Common myeloid progenitor, CD34-positive (primary cell): Measurements from ENCODE around the gene PTPRN2.

Source experiments
- CTCF ChIA-PET: fragments of 350-600 bp; sonication (Branson Sonifier 250); formaldehyde crosslinking; loops from one replicate; lab custom pipeline; 2021; ENCODE audit warnings: antibody characterized with exemption; lab: Charles Lee
- POLR2A ChIA-PET: fragments of 350-600 bp; sonication (Branson Sonifier 250); formaldehyde crosslinking; loops from one replicate; lab custom pipeline; 2021; ENCODE audit warnings: antibody characterized with exemption; lab: Charles Lee
- DNase-seq, 3 donors: peaks; one replicate each; pipeline versions ENCODE4 v3.0.0 to v3.0.0-alpha.2; 2013
- H3K27ac ChIP-seq, 2 experiments: 1 replicate in 1 of 2; 2 replicates in 1 of 2; pipeline ENCODE4 v1.7.0; 2013; ENCODE audit warnings: inconsistent platforms in 2 of 2, low read length in 2 of 2, mild to moderate bottlenecking in 2 of 2, low read depth in 1 of 2, moderate library complexity in 1 of 2; ENCODE audit not compliant: severe bottlenecking in 2 of 2, insufficient read depth in 1 of 2, poor library complexity in 1 of 2
- H3K27me3 ChIP-seq, 5 experiments: replicated peaks in 2 of 5; 1 replicate in 3 of 5; 2 replicates in 2 of 5; pipeline versions ENCODE4 v1.6.1 to v1.7.0; 2013; ENCODE audit warnings: low read length in 4 of 5, mild to moderate bottlenecking in 2 of 5, moderate library complexity in 2 of 5, inconsistent platforms in 1 of 5; ENCODE audit not compliant: insufficient read depth in 5 of 5, control insufficient read depth in 4 of 5
- H3K36me3 ChIP-seq, 4 experiments: 1 replicate in 2 of 4; 2 replicates in 2 of 4; pipeline versions ENCODE4 v1.6.1 to v1.7.0; 2013; ENCODE audit warnings: low read length in 3 of 4, control low read depth in 1 of 4, mild to moderate bottlenecking in 1 of 4; ENCODE audit not compliant: control insufficient read depth in 4 of 4, insufficient read depth in 4 of 4
- H3K4me1 ChIP-seq, 4 experiments: 1 replicate in 3 of 4; 2 replicates in 1 of 4; pipeline versions ENCODE4 v1.6.1 to v1.7.1; 2013; ENCODE audit warnings: low read length in 3 of 4, mild to moderate bottlenecking in 3 of 4, control low read depth in 1 of 4, inconsistent platforms in 1 of 4, moderate library complexity in 1 of 4; ENCODE audit not compliant: control insufficient read depth in 4 of 4, insufficient read depth in 4 of 4; ENCODE audit errors: control extremely low read depth in 1 of 4
- H3K4me3 ChIP-seq, 7 experiments: 1 replicate in 4 of 7; 2 replicates in 3 of 7; pipeline versions ENCODE4 v1.5.1 to v1.7.0; 2013; ENCODE audit warnings: mild to moderate bottlenecking in 7 of 7, low read length in 6 of 7, moderate library complexity in 6 of 7, inconsistent platforms in 2 of 7, low read depth in 2 of 7, control low read depth in 1 of 7; ENCODE audit not compliant: insufficient read depth in 4 of 7, control insufficient read depth in 1 of 7; ENCODE audit errors: extremely low read depth in 1 of 7
- H3K9me3 ChIP-seq, 5 experiments: 1 replicate in 4 of 5; 2 replicates in 1 of 5; pipeline versions ENCODE4 v1.6.1 to v1.7.1; 2013; ENCODE audit warnings: low read length in 4 of 5, mild to moderate bottlenecking in 2 of 5, inconsistent platforms in 1 of 5, low read depth in 1 of 5, moderate library complexity in 1 of 5; ENCODE audit not compliant: control insufficient read depth in 4 of 5, insufficient read depth in 2 of 5; ENCODE audit errors: control extremely low read depth in 1 of 5
- WGBS: methylation state at CpG from one replicate; pipeline ENCODE4 v1.1.5; 2013; ENCODE audit not compliant: insufficient coverage; 5-methylcytosine and 5-hydroxymethylcytosine counted together

Gene PTPRN2

DNA sequence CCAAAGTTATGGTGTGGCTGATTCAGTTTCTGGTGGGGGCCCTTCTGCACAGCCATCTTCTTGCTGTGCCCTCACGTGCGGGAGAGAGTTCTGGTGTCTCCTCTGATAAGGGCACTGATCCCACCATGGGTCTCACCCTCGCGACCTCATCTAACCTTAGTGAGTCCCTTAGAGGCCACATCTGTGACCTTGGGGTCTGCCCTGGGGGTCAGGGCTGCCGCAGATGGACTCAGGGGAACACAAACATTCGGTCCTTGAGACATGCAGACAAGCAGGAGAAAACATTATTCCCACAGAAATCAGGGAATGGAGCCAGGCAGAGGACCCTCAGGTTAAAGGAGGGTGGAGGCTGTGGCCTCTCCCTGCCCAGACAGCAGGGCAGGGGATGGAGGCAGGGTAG, 1072.9 kb downstream of the PTPRN2 start:
- POLR2A ChIA-PET: no interaction called here
- no peak for DNase-seq
- H3K4me3 ChIP-seq: no peak overlapping the region
- H3K9me3 ChIP-seq: no peaks in the 10 kb centered on the region
- CTCF ChIA-PET: interaction anchor here (0.8 kb wide), 1 partner anchor 8 kb away, joined by 4 read pairs; no protein-coding TSS in a partner anchor
- H3K36me3 ChIP-seq: no peaks in the 10 kb centered on the region
- peaks cover 0 to 10% (median 0%) of the 10 kb centered on the region in 5 experiments for H3K27me3 ChIP-seq
- WGBS: 90% methylated on average over 6 of the region's 6 CpGs
- no peaks in the 10 kb centered on the region for H3K4me1 ChIP-seq
- no peak overlapping the region for H3K27ac ChIP-seq

DNA sequence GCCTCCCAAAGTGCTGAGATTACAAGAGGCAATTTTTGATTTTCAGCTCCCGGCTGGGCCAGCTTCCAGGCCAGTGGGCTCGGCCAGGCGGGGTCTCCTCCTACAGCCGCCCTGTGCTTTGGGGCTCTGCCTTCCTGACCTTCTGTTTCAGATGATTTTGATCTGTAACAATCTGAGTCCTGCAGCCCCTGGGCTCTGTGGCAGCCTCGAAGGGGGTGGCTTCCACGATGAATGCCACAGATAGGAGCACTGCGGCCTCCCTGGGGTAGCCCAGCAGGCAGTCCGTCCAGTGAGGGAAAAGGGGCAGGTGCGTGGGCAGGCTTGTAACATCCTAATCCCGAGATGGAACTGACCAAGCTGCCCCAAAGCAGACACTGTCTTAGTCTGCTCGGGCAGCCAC, 1073.3 kb downstream of the PTPRN2 start:
- WGBS: 90% methylated on average over 10 of the region's 11 CpGs
- CTCF ChIA-PET: no interaction called here
- POLR2A ChIA-PET: no interaction called here

DNA sequence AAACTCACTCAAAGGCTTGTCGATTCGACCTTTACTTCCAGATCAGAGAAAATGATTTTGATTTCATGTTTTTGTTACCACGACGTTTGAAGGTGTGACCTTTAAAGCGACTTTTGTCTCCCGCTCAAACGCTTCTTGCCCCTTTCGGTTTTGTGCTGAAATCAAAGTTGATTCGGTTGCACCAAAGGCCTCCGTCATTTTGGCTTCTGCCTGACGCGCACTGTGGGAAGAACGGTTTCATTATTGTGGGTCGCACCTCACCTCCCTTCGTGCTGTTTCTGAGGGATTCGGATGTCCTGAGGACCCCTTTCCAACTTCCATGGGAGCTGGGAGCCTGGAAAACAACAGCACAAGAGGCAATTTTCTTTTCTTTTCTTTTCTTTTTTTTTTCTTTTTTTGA, 1073.9 kb downstream of the PTPRN2 start:
- Histone ChIP-seq H3K4me3 (no peak overlapping the region), H3K27ac (no peak overlapping the region), H3K4me1 (no peaks in the 10 kb centered on the region), H3K36me3 (no peaks in the 10 kb centered on the region), H3K9me3 (no peaks in the 10 kb centered on the region), H3K27me3 (peaks cover 0 to 11% (median 2%) of the 10 kb centered on the region in 5 experiments)
- CTCF ChIA-PET: no interaction called here
- DNase-seq: no peak
- 93% methylated on average over 16 of the region's 16 CpGs for WGBS
- POLR2A ChIA-PET: no interaction called here

More for the DNA sequence above, 1073.3 kb downstream of the PTPRN2 start:
- H3K4me3 ChIP-seq: no peak overlapping the region
- H3K4me1 ChIP-seq: no peaks in the 10 kb centered on the region
- no peak overlapping the region for H3K27ac ChIP-seq
- no peaks in the 10 kb centered on the region for H3K36me3 ChIP-seq
- DNase-seq: no peak
- no peaks in the 10 kb centered on the region for H3K9me3 ChIP-seq
- peaks cover 0 to 10% (median 2%) of the 10 kb centered on the region in 5 experiments for H3K27me3 ChIP-seq

DNA sequence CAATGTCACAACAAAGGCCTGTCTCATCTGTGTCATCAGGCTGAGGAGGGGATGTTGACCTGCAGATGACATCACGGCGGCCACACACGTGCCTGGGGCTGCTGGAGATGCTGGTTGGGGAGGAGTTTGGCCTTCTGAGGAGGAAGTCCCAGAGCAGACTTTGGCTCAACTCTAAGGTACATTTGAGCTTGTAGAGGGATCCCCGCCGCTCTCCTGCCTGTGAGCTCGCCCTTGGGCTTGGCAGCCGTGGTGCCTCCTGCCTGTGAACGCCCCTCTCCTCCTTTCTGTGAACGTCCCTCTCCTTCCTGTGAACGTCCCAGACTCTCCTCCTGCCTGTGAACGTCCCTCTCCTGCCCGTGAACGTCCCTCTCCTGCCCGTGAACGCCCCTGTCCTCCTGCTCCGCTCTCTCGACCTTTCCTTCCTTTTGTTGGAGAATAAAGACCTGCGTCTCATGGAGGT, 1074.4 kb downstream of the PTPRN2 start:
- peaks cover 0 to 16% (median 2%) of the 10 kb centered on the region in 5 experiments for H3K27me3 ChIP-seq
- 72% methylated on average over 16 of the region's 18 CpGs for whole genome bisulfite sequencing
- no peaks in the 10 kb centered on the region for H3K36me3 ChIP-seq
- no peak overlapping the region for H3K4me3 ChIP-seq
- CTCF ChIA-PET: no interaction called here
- H3K27ac ChIP-seq: no peak overlapping the region
- H3K4me1 ChIP-seq: no peaks in the 10 kb centered on the region
- no peak for DNase-seq
- H3K9me3 ChIP-seq: no peaks in the 10 kb centered on the region
- POLR2A ChIA-PET: no interaction called here

DNA sequence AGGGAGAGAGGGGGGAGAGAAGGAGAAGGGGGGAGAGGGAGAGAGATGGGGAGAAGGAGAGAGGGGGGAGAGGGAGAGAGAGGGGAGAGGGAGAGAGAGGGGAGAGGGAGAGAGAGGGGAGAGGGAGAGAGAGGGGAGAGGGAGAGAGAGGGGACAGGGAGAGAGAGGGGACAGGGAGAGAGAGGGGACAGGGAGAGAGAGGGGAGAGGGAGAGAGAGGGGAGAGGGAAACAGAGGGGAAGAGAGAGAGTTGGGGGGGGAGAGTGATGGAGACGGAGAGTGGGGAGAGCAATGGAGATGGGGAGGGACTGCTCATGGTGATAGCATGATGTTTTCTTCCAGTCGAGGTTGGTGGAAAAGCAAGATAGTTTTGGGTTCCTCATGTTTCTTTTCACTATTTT, 1078.4 kb downstream of the PTPRN2 start:
- H3K4me3 ChIP-seq: no peak overlapping the region
- H3K27me3 ChIP-seq: peaks cover 0 to 29% (median 5%) of the 10 kb centered on the region in 5 experiments
- peaks cover 0 to 22% (median 7%) of the 10 kb centered on the region in 5 experiments for H3K9me3 ChIP-seq
- POLR2A ChIA-PET: no interaction called here
- no peaks in the 10 kb centered on the region for H3K36me3 ChIP-seq
- H3K27ac ChIP-seq: no peak overlapping the region
- whole genome bisulfite sequencing: no CpG with 5 or more reads among the region's 2 CpGs
- DNase-seq: no peak
- no peaks in the 10 kb centered on the region for H3K4me1 ChIP-seq
- CTCF ChIA-PET: no interaction called here

DNA sequence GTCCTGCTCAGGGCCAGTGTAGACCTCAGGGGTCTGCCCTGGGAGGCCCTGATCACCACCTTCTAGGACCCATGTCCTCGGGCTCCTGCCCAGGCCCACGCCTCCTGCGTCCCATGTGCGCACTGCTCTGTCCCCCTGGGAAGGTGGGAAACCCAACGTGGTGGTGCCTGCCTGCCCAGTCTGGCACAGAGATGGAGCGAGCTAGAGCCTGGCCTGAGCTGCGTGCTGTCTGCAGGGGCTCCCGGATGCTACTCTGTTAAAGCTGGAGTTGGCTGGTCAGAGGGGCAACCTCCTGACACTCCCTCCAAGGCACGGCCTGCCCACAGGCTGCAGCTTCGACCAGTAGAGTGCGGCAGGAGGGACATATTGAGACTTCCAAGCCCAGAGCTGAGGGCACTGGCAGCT, 1079.1 kb downstream of the PTPRN2 start:
- no peak for DNase-seq
- Histone ChIP-seq H3K9me3 (peaks cover 0 to 22% (median 7%) of the 10 kb centered on the region in 5 experiments), H3K27ac (no peak overlapping the region), H3K27me3 (peaks cover 0 to 29% (median 5%) of the 10 kb centered on the region in 5 experiments), H3K4me3 (no peak overlapping the region), H3K36me3 (no peaks in the 10 kb centered on the region), H3K4me1 (no peaks in the 10 kb centered on the region)
- WGBS: 95% methylated on average over 11 of the region's 11 CpGs
- ChIA-PET POLR2A (no interaction called here), CTCF (no interaction called here)

DNA sequence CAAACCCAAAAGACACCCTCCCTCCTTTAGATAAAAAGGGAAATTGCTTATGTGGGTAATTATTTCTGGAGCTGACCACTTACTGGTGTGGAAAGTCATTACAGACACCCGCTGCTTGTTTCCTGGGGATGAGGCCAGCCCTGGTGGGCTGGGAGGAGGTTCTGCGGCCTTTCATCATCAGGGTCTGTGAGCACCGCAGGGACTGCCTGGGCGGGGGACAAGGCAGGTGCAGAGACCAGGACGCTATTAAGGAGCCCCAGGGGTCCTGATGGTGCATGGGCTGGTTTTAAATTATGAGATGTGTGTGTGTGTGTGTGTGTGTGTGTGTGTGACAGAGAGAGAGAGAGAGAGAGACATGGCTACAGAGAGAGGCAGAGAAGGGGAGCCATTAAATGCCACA, 1079.6 kb downstream of the PTPRN2 start:
- Histone ChIP-seq H3K9me3 (peaks cover 0 to 22% (median 7%) of the 10 kb centered on the region in 5 experiments), H3K27me3 (peaks cover 0 to 26% (median 5%) of the 10 kb centered on the region in 5 experiments), H3K4me3 (no peak overlapping the region), H3K36me3 (no peaks in the 10 kb centered on the region), H3K27ac (no peak overlapping the region), H3K4me1 (peaks cover 0 to 5% (median 4%) of the 10 kb centered on the region in 4 experiments)
- WGBS: 38% methylated on average over 2 of the region's 5 CpGs
- CTCF ChIA-PET: no interaction called here
- POLR2A ChIA-PET: no interaction called here
- peak in 2 of 3 donors; percentile 9 to 14 for DNase-seq
